C1 segment of cervical spinal cord (tissue), 14 donors: Measurements from ENCODE around the gene ZDHHC24.
A peak's percentile ranks its signal among the peaks of the same experiment; 100 is the strongest.
"Not testable (repeated sequence)": the region's sequence is repeated elsewhere in the genome, so short reads cannot be mapped to it uniquely, and the experiment has no call there.

Experiments
- DNase-seq, 14 donors: peaks; one replicate each; lab custom pipeline; 2025; lab: John Stamatoyannopoulos, UW

Gene ZDHHC24, protein sequence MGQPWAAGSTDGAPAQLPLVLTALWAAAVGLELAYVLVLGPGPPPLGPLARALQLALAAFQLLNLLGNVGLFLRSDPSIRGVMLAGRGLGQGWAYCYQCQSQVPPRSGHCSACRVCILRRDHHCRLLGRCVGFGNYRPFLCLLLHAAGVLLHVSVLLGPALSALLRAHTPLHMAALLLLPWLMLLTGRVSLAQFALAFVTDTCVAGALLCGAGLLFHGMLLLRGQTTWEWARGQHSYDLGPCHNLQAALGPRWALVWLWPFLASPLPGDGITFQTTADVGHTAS

DNA sequence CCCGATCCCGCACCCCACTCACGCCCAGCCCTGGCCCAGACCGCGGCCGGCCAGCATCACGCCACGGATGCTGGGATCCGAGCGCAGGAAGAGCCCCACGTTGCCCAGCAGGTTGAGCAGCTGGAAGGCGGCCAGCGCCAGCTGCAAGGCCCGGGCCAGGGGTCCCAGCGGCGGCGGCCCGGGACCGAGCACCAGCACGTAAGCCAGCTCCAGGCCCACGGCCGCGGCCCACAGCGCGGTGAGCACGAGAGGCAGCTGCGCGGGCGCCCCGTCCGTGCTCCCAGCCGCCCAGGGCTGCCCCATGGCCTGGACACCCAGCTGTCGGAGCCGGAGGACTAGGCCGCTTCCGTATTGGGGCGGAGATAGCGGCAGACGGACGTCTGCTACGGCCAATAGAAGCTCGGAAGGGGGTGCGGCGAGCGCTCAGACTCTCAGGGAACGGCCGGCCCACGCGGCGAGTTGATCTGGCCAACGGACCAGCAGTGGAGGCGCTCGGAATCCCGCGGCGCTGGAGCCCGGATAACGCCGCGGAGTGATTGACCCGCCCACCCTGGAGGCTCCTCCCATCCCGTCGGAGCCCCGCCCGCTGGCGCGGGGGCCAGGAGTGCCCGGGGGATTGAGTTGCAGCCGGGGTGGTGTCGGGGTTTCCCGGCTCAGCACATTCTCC is at the start of gene ZDHHC24:
ZDHHC24 (minus strand) TSS at position 348 of the 667 bp plus-strand sequence; CDS start at position 303, 45 bp downstream.
- peak; percentile 43 to 93 (median 90) for DNase-seq

DNA sequence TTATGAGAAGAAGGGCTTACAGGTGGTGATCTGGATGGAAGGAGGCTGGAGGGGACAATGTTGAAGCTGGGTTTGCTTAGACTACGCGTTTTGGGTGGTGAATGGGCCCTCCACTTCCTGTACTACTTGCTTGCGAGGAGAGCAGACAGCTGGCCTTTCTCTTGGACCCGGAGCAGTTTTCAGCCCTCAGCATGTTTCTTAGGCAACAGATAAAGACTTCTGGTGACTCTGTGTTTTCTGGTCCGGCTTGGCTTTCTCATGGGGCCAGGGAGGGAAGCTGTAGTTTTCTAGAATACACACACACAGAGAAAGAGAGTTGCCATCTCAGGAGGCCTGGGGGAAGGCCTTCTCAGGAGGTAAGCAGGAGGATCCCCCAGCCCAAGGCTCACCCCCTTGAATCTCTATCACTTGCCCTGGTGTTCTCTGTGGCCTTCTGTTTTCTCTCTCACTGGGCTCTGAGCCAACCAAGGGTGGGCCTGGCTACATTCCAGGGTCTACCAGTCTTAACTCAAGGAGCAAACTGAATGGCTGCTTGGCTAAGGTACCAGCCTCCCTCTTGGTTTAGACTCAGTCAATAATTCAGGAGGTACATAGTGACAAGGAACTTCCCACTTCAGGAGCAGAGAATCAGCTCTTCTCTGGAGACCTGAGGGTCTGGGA is 49.5 kb upstream of the ZDHHC24 start:
- peak in 6 of 14 donors; percentile 9 to 70 (median 18) for DNase-seq

DNA sequence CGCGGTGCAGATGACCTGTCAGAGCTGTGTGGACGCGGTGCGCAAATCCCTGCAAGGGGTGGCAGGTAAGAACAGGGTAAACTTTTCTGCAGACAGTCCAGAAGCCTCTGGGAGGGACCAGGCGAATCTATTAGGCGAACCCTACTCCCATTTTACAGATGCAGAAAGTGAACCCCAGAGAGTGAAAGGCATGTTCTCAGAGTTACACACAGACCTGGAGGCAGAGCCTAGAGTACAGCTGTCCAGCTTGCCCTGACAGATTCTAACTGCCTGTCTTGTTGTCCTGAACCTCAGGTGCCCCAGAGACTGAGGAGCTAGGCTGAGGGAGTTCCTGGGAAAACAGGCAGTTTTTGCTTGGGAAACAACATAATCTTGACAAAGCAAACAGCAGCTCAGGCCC is 47.8 kb upstream of the ZDHHC24 start:
- DNase-seq = no peak

DNA sequence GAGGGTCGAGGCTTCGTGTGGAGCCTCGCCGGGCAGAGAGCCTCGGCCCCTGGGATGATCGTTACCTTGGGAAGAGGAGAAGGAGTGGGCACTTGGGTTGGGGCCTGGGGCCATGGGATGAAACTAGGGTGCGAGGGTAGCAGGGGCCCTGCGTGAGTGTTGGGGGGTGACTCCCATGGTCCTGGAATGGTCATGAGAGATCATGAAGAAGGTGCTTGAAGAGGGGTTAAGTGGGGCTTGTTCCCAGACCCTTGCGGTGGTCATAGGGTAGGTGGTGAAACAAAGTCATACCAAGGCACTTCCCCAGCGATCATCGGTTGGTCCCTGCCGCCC is 47.4 kb upstream of the ZDHHC24 start:
- DNase-seq = no peak

DNA sequence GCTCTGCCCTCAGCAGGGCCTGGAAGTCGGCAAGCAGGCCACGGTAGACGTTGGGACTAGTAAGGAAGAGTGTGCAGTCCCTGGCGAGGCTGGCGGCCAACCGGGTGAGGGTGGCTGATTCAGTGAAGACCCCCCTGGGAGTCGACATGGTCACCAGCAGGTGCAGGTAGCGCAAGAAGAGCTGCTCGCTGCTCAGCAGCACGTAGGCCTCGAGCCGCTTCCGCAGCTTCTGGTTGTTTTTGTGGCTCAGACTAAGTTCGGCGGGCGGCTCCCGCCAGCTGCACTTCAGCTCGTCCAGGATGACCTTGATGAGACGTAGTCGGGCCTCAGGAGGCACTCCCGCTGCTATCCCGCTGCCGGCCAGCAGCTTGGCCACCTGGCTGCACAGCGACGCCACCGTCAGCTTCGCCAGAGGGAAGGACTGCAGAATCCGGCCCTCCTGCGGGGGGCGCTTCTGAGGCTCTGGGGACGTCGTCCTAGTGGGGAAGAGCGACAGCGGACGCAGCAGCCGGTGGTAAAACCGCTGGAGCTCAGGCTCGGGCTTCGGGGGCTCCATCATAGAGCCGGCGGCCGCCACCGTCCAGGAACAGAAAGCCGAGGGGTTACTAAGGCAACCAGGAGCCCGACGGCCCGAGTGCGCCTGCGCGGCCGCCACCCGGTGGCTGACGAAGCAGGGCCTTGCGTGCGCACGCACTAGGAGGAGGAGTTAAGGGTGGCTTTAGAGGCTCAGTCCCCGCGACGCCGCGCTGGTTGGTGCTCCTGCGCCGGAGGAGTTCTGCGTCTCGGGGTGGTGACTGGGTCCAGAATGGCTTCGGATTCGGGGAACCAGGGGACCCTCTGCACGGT is 46.8 kb upstream of the ZDHHC24 start, which contains the start of the genes CCDC87 and CCS:
CCDC87 (minus strand) TSS at position 607 of the 846 bp plus-strand sequence; CDS start at position 559, 48 bp downstream.
CCS (plus strand) TSS at position 729 of the 846 bp plus-strand sequence; CDS start at position 806, 77 bp downstream.
- DNase-seq = peak; percentile 65 to 97 (median 90)

DNA sequence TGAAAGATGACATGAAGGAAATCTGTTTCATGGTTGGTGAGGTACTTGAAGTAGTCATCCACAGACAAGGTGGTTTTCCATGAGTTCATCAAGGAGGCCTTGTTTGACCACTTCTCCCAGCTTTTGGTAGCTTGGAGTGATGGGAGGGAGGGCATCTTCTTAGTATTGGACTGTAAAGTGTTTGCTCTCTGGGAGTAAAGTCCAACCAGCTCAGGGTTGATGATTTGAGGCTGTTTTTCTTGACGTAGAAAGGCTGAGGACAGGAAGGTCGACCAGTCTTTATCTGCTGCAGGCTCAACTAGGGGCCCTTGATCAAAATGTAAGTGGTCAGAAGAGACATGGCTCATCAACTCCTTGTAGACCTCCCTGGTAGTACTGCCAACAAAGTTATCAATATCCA is 45.3 kb upstream of the ZDHHC24 start:
- no peak for DNase-seq

DNA sequence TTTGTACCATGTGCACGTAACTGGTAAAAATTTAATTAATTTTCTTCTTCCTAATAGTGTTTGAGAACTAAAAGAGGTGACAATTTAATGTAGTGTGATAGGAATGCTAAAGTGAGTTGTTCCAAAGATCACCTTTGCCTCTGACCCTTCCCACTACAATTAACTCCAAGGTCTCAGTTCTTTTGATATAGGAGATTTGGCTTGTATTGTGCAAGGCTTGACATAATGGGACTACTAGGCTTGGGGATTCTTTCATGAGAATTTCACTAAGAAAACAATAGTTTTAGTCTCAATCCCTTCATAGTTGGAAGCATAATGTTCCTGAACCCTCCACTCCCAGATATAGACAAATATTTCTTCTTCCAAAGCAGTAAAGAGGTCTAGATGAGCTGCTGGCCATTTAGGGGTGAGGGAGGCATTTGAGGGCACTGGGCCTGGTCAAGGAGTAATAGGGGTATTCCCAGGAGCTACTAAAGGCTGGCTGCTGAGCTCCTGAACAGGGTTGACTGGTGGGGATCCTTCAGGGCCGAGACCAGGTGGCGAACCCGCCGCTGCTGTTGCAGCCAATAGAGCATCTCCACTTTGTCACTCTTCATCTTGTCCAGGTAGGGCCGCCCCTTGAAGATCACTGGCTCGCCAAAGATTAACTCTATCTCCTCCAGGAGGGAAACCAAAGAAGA is 44.3 kb upstream of the ZDHHC24 start:
- DNase-seq = no peak

DNA sequence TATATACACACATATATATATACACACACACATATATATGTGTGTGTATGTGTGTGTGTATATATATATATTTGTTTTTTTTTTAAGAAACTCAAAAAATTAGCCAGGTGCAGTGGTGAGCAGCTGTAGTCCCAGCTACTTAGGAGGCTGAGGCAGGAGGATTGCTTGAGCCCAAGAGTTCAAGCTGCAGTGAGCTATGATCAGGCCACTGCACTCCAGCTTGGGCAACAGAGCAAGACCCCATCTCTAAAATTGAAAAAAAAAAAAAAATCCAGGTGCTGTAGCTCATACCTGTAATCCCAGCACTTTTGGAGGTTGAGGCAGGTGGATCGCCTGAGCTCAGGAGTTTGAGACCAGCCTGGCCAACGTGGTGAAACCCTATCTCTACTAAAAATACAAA is 43.5 kb upstream of the ZDHHC24 start:
- not testable (repeated sequence) for DNase-seq

DNA sequence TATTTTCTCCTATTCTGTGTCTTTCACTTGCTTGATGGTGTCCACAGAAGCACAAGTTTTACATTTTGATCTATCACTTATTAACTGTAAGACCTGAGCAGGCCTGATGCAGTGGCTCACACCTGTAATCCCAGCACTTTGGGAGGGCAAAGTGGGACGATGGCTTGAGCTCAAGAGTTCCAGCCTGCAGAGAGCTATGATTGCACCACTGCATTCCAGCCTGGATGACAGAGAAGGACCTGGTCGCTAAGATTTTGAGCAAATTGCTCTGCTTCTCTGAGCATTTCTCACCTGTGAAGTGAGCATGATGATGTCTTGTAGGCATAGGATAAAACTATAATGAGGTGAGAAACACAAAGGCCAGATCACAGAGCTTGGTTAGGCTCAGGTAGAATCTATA is 40.3 kb upstream of the ZDHHC24 start:
- no peak for DNase-seq

DNA sequence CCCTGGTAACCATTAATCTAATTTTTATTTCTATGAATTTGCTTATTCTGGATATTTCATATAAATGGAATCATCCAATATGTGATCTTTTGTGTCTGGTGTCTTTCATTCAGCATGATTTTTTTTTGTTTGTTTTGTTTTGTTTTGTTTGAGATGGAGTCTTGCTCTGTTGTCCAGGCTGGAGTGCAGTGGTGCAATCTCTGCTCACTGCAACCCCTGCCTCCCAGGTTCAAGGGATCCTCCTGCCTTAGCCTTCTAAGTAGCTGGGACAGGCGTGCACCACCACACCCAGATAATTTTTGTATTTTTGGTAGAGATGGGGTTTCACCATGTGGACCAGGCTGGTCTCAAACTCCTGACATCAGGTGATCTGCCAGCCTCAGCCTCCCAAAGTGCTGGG is 39.6 kb upstream of the ZDHHC24 start:
- not testable (repeated sequence) for DNase-seq

DNA sequence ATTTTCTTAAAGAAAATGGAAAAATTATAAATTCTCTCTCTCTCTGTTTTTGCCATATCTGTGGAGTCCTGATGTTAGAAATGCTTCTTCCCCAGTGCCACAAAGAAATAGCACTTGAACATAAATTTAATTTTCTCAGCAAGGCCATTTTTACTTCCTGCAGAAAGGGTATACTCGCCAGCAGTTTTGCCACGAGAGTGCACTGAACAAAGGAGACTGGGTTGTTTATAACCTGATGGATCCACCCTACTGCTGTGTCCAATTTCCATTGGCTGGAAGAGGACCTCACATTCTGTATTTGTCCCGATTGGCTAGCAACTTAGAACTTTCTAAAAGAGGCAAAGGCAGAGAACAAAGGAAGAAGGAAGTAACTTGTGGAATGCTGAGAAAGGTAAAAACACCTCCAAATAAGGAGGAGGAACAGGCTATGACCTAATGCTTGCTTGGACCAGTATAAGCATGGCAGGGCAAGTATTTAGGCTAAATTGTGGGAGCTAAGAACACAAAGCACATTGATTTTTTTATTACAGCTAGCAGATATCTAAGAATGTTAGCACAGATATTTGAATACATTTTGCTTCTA is 36.8 kb upstream of the ZDHHC24 start:
- not testable (repeated sequence) for DNase-seq

DNA sequence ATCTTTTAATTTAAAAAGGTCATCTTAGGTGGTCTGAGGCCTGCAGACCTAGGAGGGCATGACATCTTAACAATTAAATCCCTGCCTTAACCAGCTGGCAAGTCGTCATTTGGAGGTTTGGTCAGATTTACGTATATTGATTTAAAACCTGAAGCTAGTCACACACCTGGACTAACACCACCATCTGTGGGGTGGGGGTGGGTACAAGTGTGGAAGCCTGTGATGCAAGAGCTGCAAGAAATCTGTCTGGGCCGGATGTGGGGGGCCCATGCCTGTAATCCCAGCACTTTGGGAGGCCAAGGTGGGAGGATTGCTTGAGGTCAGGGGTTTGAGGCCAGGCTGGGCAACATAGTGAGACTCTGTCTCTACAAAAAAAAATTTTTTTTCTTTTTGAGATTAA is 35.4 kb upstream of the ZDHHC24 start:
- no peak for DNase-seq

DNA sequence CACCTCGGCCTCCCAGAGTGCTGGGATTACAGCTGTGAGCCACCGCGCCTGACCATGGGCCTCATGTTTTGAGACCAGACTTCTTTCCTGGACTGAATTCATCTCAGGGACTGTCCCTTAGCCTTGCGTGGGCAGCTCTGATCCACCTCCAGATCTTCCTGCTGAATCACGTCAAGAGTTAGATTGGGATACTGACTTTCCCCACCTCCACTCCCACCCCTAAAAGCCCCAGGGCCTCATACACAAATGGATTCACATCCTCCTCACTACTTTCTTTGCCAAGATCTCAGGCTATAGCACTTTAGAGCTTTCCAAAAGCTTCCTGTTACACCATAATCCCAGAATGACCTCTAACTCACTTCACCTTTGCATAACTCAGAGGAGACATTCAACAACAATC is 35.0 kb upstream of the ZDHHC24 start:
- no peak for DNase-seq

DNA sequence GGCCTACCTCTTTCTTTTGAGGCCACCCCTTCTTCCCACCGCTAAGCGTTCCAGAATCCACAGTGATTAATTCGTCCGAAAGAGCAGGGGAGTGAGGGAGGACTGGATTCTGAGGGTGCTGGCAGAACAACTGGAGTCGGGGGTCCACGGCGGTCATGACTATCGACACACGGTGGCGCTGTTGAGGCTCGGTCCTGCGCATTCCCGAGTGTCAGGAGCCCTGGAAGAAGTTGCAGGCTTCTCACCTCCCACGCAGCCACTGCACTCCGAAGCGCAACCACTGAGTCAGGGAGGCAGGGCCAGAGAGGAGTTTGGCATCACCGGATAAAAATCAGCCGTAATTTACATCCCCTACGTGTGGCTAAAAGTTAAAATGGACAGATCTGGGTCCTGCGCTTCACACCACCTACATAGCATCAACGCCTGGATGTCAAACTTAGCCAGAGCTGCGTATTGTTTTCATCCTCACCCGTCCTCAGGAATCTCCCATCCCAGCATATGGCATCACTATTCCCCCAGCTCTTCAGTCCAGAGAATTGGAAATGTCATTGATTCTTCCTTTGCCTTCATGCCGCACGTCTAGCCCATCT is 33.3 kb upstream of the ZDHHC24 start:
- peak in 10 of 14 donors; percentile 8 to 64 (median 42) for DNase-seq

DNA sequence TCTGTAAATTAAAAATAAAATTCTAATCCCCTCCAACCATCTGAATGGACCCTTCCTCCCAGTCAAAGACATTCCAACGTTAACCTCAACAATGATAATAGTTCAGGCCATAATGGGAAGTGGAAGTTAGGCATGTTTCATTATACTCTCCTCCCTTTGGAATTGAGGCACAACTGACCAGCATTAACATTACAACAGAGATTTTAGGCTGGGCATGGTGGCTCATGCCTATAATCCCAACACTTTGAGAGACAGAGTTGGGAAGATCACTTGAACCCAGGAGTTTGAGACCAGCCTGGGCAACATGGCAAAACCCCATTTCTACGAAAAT is 25.0 kb upstream of the ZDHHC24 start:
- DNase-seq = no peak

DNA sequence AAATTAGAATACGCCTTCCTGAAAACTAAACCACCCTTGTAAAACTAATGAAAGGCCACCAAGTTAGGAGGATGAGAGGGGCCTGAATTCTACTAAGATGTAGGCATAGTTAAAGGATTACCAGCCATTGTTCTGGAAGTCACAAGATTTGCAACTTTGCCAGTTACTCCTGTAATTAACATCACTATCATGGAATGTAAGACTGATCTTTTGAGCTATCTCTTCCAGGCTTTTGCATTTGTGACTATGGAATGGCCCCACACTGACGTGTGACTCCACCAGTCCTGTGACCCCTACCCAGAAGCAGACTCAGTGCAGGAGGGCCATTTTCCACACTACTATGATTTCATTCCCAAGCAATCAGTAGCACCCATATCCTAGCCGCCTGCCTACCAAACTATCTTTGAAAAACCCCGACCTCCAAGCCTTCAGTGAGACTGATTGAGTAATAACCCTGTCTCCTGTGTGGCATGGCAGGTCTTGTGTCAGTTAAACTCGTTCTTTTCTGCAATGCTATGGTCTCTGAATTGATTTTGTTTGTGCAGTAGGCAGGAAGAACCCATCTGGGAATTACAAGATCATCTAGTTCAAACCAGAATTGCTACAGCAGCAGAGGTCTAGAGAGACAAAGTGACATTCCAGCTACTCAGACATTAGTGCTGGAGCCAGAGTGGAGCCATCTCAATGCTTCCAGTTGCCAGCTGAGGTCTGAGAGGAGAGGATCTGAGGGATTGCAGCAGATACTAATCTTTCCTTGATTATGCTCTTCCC is 24.4 kb upstream of the ZDHHC24 start:
- no peak for DNase-seq

DNA sequence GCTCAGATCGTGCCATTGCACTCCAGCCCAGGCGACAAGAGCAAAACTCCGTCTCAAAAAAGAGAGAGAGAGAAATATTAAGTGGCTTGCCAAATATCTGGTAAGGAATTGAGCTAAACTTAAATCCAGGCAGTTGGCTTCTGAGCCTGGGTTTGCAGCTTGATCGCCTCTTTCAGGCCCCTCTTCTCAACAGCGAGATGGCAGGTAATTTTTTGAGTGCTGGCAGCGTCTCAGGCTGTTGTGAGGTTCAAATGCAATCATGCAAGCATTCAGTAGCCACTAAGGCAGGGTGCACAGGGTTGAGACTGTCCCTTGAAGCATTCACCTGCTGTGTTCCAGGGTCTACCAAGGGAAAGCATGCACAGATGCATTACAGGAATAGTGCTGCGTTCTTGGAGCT is 23.2 kb upstream of the ZDHHC24 start:
- DNase-seq = no peak

DNA sequence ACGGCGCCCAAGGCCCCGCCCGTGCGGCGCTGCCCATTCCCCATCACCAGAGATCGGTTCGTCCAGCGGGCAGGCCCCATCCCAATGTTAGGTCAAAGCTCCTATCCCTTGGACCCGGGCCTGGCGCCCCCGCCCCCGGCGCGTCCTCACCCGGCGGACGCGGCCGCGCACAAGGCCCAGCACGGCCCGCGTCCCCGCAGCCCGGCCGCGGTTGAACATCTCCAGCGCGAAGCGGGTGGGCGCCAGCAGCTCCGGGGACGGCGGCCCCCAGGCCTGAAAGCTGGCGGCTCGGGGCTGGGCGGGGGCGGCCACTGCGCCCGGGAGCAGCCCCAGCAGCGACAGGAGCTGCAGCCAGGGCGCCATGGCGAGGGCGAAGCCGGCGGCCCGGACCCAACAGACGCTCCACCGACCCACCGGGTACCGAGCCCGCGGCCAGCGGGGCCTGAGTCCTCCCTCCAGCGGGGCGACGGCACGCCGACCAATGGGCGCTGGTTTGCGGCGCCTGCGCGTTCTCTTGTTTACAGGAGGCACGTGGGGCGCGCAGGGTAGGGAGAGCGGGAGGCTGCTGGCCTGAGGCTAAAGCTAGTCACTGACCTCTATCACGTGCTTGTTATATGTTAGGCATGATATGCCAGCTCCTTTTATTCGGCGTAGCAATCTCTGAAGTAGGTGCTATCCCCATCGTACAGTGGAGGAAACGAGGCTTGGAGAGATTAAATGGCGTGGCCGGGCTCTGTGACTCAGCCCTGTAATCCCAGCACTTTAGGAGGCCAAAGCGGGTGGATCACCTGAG is 22.5 kb upstream of the ZDHHC24 start, which contains the start of gene CTSF:
CTSF (minus strand) TSS at position 483 of the 793 bp plus-strand sequence; CDS start at position 363, 120 bp downstream.
- DNase-seq = peak in 13 of 14 donors; percentile 73 to 95 (median 85)

DNA sequence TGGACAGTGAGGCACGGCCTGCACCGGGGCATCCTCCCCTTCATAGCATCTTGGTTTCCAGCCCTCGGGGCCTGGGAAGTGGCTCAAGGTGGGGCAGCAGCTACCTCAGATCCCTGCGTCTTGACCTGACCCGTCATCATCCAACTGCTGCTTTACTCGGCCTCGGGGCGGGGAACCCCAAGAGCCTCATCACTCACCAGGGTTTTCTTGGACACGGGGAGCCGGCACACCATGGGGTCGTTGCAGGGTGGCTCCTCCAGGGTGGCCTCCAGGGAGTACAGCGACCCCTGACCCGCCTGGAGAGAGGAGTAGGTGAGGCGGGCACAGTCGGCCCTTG is 21.9 kb upstream of the ZDHHC24 start:
- no peak for DNase-seq
